HUES48 (cell line): Measurements from ENCODE around the gene GFAP.

ENCODE experiments used
- H3K27ac ChIP-seq: one replicate; pipeline ENCODE4 v1.7.0; 2013; ENCODE audit warnings: low read depth, low read length, inconsistent platforms
- H3K27me3 ChIP-seq: 2 replicates; pipeline ENCODE4 v1.6.1; 2013; ENCODE audit warnings: mild to moderate bottlenecking, low read length; ENCODE audit not compliant: control insufficient read depth, insufficient read depth
- H3K36me3 ChIP-seq: 2 replicates; pipeline ENCODE4 v1.6.1; 2013; ENCODE audit warnings: low read length; ENCODE audit not compliant: control insufficient read depth, insufficient read depth
- H3K4me1 ChIP-seq: 2 replicates; pipeline ENCODE4 v1.6.1; 2013; ENCODE audit warnings: mild to moderate bottlenecking, low read length; ENCODE audit not compliant: control insufficient read depth, insufficient read depth
- H3K4me3 ChIP-seq: 2 replicates; pipeline ENCODE4 v1.5.1; 2013; ENCODE audit warnings: mild to moderate bottlenecking, low read depth, low read length
- H3K9ac ChIP-seq: 2 replicates; pipeline ENCODE4 v1.6.1; 2013; ENCODE audit warnings: mild to moderate bottlenecking, low read depth, low read length, moderate library complexity
- H3K9me3 ChIP-seq: 2 replicates; pipeline ENCODE4 v1.6.1; 2013; ENCODE audit warnings: low read length; ENCODE audit not compliant: control insufficient read depth, insufficient read depth

The GFAP gene

GRCh38 chr17:44920565-44920940, 5.3 kb upstream of the GFAP start:
- peaks cover under 1% of the 10 kb centered on the region for H3K36me3 ChIP-seq
- H3K27me3 ChIP-seq, result no peaks in the 10 kb centered on the region
- peaks cover 11% of the 10 kb centered on the region for H3K4me1 ChIP-seq
- no peak overlapping the region for H3K27ac ChIP-seq
- H3K9me3 ChIP-seq, result no peaks in the 10 kb centered on the region
- H3K4me3 ChIP-seq, result no peak overlapping the region
- H3K9ac ChIP-seq, result no peak overlapping the region

DNA sequence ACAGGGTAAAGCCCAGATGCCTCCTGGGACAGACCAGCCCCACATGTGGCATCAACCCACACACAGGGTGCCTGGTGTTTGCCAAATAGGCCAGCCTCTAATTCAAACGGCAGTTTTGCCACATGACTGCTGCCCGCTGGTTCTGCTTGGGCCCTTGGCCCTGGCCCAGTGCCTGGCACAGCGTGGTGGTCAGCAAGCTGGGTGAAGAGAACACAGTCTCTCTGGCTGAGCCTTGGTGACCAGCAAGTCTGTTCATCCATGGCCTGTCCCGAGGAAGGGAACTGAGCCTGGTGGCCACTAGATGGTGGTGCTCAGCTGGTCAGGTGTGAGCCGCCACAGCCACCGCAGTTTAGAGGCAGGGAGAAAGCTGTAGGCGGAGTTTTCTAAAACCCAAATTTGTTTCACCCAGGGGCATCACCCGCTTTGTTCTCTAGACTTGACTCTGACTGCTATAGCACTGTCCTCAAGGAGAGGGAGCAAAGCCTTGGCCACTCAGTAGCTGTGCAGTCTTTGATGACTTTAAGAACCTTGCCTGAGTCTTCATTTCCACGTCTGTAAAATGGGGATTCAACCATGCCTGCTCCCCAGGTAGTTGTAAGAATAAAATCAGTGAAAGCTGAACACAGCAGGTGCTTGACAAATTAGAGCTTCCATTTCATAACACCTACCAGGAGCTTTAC, 4.7 kb upstream of the GFAP start:
- Histone ChIP-seq H3K9ac (no peak overlapping the region), H3K4me1 (peaks cover 11% of the 10 kb centered on the region), H3K9me3 (no peaks in the 10 kb centered on the region), H3K27ac (no peak overlapping the region), H3K27me3 (no peaks in the 10 kb centered on the region), H3K36me3 (no peaks in the 10 kb centered on the region; the same call in 1 of the 2 replicates), H3K4me3 (no peak overlapping the region)

- Histone ChIP-seq H3K9me3 (no peaks in the 10 kb centered on the region), H3K36me3 (no peaks in the 10 kb centered on the region), H3K27me3 (no peaks in the 10 kb centered on the region), H3K4me3 (no peak overlapping the region), H3K27ac (no peak overlapping the region), H3K9ac (no peak overlapping the region), H3K4me1 (peaks cover 11% of the 10 kb centered on the region)
Observed at GRCh38 chr17:44919411-44919810, 4.1 kb upstream of the GFAP start.

DNA sequence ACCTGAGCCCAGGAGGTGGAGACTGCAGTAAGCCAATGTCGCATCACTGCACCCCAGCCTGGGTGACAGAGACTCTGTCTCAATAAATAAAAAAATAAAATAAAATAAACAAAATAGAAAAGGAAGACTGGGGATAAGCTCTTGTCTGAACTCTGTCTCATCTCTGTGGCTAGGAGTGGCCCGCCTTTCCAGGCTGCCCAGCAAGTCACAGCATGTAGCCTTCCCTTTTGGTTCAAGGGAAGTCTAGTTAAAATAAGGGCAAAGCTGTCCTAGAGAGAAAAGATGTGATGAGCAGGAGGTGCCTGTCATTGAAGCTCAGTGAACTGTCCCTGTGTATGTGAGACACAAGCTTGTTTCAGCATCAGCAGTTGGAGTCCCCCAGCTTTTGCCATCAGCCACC, 2.7 kb upstream of the GFAP start:
- Histone ChIP-seq H3K9ac (no peak overlapping the region), H3K27ac (no peak overlapping the region), H3K36me3 (no peaks in the 10 kb centered on the region), H3K27me3 (peaks cover 3% of the 10 kb centered on the region; the same call in 1 of the 2 replicates), H3K4me3 (no peak overlapping the region), H3K9me3 (no peaks in the 10 kb centered on the region), H3K4me1 (peaks cover 11% of the 10 kb centered on the region)

- Histone ChIP-seq H3K9ac (no peak overlapping the region), H3K9me3 (no peaks in the 10 kb centered on the region), H3K27me3 (peaks cover 7% of the 10 kb centered on the region), H3K4me1 (peaks cover 11% of the 10 kb centered on the region), H3K4me3 (no peak overlapping the region), H3K36me3 (no peaks in the 10 kb centered on the region), H3K27ac (no peak overlapping the region)
Observed at GRCh38 chr17:44917456-44917855, 2.2 kb upstream of the GFAP start.

DNA sequence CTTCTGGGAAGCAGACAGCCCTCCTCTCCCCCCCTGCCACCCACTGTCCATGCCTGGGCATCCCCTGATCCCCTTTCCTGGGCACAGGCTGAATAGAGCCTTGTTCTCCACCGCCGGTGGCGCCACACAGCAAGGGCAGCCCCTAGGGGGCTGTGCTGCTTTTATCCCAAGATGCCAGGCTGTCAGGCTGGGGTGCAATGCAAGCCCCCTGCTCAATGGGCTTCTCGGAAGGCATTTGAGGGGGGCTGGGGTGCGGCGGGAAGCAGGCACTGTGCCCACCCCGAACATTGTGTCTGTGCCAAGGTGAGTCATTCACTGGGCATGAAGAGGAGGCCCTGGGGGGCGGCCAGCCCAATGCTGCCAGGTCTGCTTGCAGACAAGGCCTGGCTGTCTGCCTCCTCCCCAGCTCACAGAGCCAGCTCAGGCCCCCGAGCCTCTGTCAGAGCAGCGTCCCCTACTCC, 1.5 kb upstream of the GFAP start:
- H3K4me3 ChIP-seq, result no peak overlapping the region
- peaks cover 12% of the 10 kb centered on the region for H3K27me3 ChIP-seq
- no peaks in the 10 kb centered on the region for H3K9me3 ChIP-seq
- H3K9ac ChIP-seq, result no peak overlapping the region
- H3K36me3 ChIP-seq, result no peaks in the 10 kb centered on the region
- H3K4me1 ChIP-seq, result peaks cover 11% of the 10 kb centered on the region
- no peak overlapping the region for H3K27ac ChIP-seq

- H3K27me3 ChIP-seq, result peaks cover 17% of the 10 kb centered on the region
- H3K9ac ChIP-seq, result no peak overlapping the region
- H3K4me3 ChIP-seq, result no peak overlapping the region
- H3K9me3 ChIP-seq, result no peaks in the 10 kb centered on the region
- peaks cover 7% of the 10 kb centered on the region for H3K4me1 ChIP-seq
- H3K36me3 ChIP-seq, result no peaks in the 10 kb centered on the region
- no peak overlapping the region for H3K27ac ChIP-seq
Observed at GRCh38 chr17:44915862-44916780, 821 bp upstream of the GFAP start.

- H3K4me1 ChIP-seq, result peaks cover 3% of the 10 kb centered on the region
- H3K27ac ChIP-seq, result no peak overlapping the region
- H3K36me3 ChIP-seq, result no peaks in the 10 kb centered on the region
- peaks cover 20% of the 10 kb centered on the region for H3K27me3 ChIP-seq
- no peaks in the 10 kb centered on the region for H3K9me3 ChIP-seq
- H3K4me3 ChIP-seq, result no peak overlapping the region
- no peak overlapping the region for H3K9ac ChIP-seq
Observed at GRCh38 chr17:44914698-44915271, 515 bp downstream of the GFAP start.

- H3K4me1 ChIP-seq, result peaks cover 3% of the 10 kb centered on the region
- no peak overlapping the region for H3K9ac ChIP-seq
- no peaks in the 10 kb centered on the region for H3K9me3 ChIP-seq
- H3K36me3 ChIP-seq, result no peaks in the 10 kb centered on the region
- H3K27me3 ChIP-seq, result peaks cover 20% of the 10 kb centered on the region
- no peak overlapping the region for H3K4me3 ChIP-seq
- H3K27ac ChIP-seq, result no peak overlapping the region
Observed at GRCh38 chr17:44914148-44914547, 1.2 kb downstream of the GFAP start.

GRCh38 chr17:44913676-44914075, 1.6 kb downstream of the GFAP start:
- Histone ChIP-seq H3K4me1 (peaks cover 3% of the 10 kb centered on the region), H3K36me3 (no peaks in the 10 kb centered on the region), H3K9ac (no peak overlapping the region), H3K27ac (no peak overlapping the region), H3K4me3 (no peak overlapping the region), H3K27me3 (peaks cover 20% of the 10 kb centered on the region), H3K9me3 (no peaks in the 10 kb centered on the region)
